ENCODE data around the gene ANKS1B. TPM values are rescaled to one million over a fixed set of nuclear protein-coding genes. Genes with fewer than 3 reads are reported as not detected.

Gene ANKS1B
- total and polyA plus RNA-seq, 2 of the 4 experiments (the other 2 are of a cell fraction), result 0.17 to 0.18 TPM

DNA sequence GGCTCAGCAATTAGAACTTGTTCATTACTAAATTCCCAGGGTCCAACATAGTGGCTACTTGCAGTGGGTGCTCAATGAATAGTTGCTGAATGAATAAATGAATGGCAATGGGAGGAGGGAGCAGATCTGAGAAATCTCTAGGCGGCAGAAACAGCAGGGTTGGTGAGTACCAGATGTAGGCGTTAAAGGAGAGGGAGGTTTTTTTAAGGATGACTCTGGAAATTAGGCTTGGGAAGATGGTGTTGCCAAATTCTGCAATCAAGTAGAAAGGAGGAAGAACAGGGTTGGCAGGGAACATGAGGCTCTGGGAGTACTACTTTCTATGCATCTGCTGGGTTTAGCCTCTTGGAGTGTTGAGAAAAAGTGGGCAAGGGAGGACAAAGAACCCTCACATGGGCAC lies 1132.6 kb downstream of the ANKS1B start:
- Histone ChIP-seq H4K8ac (ENCODE audit: low read depth in 2 of 2, low read length in 2 of 2) (no peak overlapping the region), H2BK120ac (ENCODE audit: low read depth, low read length) (no peak overlapping the region), H3K9me1 (ENCODE audit: insufficient read depth, low read length) (no peaks in the 10 kb centered on the region), H3K9ac (ENCODE audit: low read depth, low read length) (no peak overlapping the region), H4K5ac (ENCODE audit: low read depth, low read length) (no peak overlapping the region), H3K23ac (ENCODE audit: low read depth, low read length) (no peak overlapping the region), H3K36me3 (ENCODE audit: control insufficient read depth, insufficient read depth, low read length) (no peaks in the 10 kb centered on the region), H2AK9ac (replicated peaks; ENCODE audit: low read depth, low read length, poor library complexity) (no peak overlapping the region), H3K27ac (ENCODE audit: insufficient read depth, low read length) (no peak overlapping the region), H3K4ac (ENCODE audit: low read depth, low read length) (no peak overlapping the region), H4K91ac (ENCODE audit: insufficient read depth, low read depth, low read length) (no peak overlapping the region), H3K4me3 (ENCODE audit: insufficient read depth, low read depth, low read length) (no peak overlapping the region), H4K20me1 (ENCODE audit: insufficient read depth, low read length) (no peaks in the 10 kb centered on the region), H3K4me2 (ENCODE audit: low read depth, low read length) (no peak overlapping the region), H2BK5ac (ENCODE audit: low read depth, low read length, poor library complexity, severe bottlenecking) (no peak overlapping the region), H3K9me3 (ENCODE audit: control insufficient read depth, insufficient read depth, low read length) (no peaks in the 10 kb centered on the region), H2BK20ac (ENCODE audit: low read depth, low read length) (no peak overlapping the region), H3K56ac (ENCODE audit: extremely low read depth, insufficient read depth, low read length) (no peak overlapping the region), H3K14ac (replicated peaks; ENCODE audit: low read depth, low read length) (no peak overlapping the region), H3K18ac (ENCODE audit: low read depth, low read length) (no peak overlapping the region), H3K79me1 (ENCODE audit: low read depth in 1 of 2, low read length in 2 of 2) (no peaks in the 10 kb centered on the region), H3K27me3 (ENCODE audit: control insufficient read depth, insufficient read depth, low read length) (no peaks in the 10 kb centered on the region), H3K4me1 (ENCODE audit: control insufficient read depth, insufficient read depth, low read length) (no peaks in the 10 kb centered on the region), H2AFZ (replicated peaks; ENCODE audit: low read length, poor library complexity) (no peak overlapping the region), H2BK15ac (ENCODE audit: low read depth, low read length) (no peak overlapping the region), H2AK5ac (ENCODE audit: low read depth, low read length) (no peak overlapping the region)
- ChIA-PET POLR2A (ENCODE audit: unreplicated experiment) (no interaction called here), CTCF (no interaction called here)
- in situ Hi-C loops (cut with MboI; ENCODE audit: low sequenced_read_pairs) (no loop called here), intact Hi-C loops (cut with micrococcal nuclease) (no loop called here), dilution Hi-C loops (cut with HindIII; ENCODE audit: low sequenced_read_pairs, unreplicated experiment) (no loop called here)
- WGBS, 2 experiments (ENCODE audit: extremely low coverage in 2 of 2, insufficient read length in 1 of 2), result 67% methylated on average over 1 of the region's 2 CpGs; no CpG with 5 or more reads in 1 of the 2 experiments
- no peak for DNase-seq
- TF ChIP-seq RCOR1 (IDR thresholded peaks at IDR 0.05; ENCODE audit: insufficient replicate concordance, low read length), result no peak
- TF ChIP-seq CHD1 (IDR thresholded peaks at IDR 0.05; ENCODE audit: low read depth, low read length), result no peak
- no peak for TF ChIP-seq MAZ (IDR thresholded peaks at IDR 0.05; ENCODE audit: borderline replicate concordance, low read depth, low read length)
- no peak for TF ChIP-seq RAD21 (IDR thresholded peaks at IDR 0.05; ENCODE audit: low read length)
- no peak for TF ChIP-seq MAFK (IDR thresholded peaks at IDR 0.05; ENCODE audit: low read depth, low read length)
- BruUV-seq (replicated peaks), result no TSS peak
- no peak for ATAC-seq (ENCODE audit: low read depth)

Measured in IMR-90 (cell line).